Measurements from ENCODE around the gene RNF149.

Gene RNF149

DNA sequence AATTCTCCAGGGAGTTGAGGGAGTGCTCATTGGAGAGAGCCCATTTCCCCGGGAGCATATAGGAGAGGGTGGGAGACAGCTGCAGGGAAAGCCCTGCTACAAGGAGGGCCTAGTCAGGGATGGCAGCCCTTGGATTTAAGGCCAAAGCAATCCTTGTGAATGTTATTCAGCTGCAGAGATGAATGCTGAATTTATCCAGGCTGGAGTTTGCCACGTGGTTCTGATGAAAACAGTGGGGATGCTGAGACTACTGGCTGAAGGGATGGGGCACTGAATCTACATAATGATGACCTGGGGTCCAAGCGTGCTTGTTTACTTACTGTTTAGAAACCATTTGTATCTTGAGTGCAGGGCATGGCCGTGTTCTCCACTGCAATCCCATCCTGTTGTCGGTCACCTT is 35.6 kb upstream of the RNF149 start:
- TF ChIP-seq, protein P1, sequence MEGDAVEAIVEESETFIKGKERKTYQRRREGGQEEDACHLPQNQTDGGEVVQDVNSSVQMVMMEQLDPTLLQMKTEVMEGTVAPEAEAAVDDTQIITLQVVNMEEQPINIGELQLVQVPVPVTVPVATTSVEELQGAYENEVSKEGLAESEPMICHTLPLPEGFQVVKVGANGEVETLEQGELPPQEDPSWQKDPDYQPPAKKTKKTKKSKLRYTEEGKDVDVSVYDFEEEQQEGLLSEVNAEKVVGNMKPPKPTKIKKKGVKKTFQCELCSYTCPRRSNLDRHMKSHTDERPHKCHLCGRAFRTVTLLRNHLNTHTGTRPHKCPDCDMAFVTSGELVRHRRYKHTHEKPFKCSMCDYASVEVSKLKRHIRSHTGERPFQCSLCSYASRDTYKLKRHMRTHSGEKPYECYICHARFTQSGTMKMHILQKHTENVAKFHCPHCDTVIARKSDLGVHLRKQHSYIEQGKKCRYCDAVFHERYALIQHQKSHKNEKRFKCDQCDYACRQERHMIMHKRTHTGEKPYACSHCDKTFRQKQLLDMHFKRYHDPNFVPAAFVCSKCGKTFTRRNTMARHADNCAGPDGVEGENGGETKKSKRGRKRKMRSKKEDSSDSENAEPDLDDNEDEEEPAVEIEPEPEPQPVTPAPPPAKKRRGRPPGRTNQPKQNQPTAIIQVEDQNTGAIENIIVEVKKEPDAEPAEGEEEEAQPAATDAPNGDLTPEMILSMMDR (IDR thresholded peaks at IDR 0.05; ENCODE audit: low read depth, low read length), result no peak
- no peak overlapping the region for H3K4me3 ChIP-seq (ENCODE audit: low read depth, low read length)
- no peak for DNase-seq (ENCODE audit: low read depth)

DNA sequence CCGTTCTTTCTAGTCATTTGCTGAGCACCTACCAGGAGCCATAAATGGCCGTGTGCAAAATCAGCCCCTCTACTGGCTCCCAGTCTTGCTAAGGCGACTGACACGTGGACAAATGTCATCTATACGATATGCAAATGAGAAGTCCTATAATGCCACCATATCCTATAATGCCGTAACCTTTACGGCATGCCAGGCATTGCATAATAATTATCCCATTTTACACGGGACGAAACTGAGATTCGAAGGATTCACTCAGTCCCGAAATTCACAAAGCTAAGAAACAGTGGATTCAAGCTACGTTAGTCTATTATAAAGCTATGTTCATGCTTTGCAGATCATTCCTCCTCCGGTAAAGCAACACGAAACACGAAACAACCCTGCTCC is 34.1 kb upstream of the RNF149 start:
- TF ChIP-seq, protein P2, sequence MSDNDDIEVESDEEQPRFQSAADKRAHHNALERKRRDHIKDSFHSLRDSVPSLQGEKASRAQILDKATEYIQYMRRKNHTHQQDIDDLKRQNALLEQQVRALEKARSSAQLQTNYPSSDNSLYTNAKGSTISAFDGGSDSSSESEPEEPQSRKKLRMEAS (IDR thresholded peaks at IDR 0.05; ENCODE audit: low read depth, low read length), result no peak
- TF ChIP-seq POLR2A (IDR thresholded peaks at IDR 0.05; ENCODE audit: extremely low read depth, insufficient read length) (no peak), MYC (IDR thresholded peaks at IDR 0.05; ENCODE audit: low read depth, low read length) (no peak)
- no peak for DNase-seq (ENCODE audit: low read depth)
- H3K4me3 ChIP-seq (ENCODE audit: low read depth, low read length), result no peak overlapping the region

DNA sequence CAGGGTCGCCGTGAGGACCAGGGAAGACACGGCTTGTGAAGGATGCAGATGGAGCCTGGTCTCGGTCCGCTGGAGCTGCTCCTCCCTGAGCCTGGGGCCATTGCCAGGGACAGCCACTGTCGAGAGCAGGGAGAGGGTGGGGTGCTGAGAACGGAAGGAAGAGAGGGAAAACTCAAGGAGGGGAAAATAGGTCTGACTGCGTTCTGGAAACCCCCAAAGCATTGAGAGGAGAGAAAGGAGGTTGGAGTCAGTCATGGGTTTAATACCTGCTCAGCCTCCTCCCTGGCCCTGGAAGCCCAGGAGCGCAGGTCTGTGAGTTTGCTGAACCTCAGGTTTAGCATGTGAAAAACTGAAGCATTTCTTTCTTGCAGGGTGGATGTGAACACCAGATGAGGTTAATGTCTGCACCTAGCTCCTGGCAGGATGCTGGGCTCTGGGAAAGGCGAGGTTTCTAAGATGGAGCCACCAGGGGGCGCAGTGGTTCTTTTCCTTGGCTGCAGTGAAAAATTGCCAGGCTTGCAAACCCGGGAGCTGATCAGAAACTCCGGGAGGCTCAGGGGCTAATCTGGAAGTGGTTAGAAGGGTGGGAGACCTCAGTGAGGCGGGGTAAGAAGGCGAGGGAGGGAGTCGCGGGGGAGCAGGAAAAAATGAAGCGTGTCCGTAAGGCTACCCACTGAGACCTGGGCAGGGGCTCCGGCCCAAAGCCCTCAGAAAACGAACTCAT is 33.6 kb upstream of the RNF149 start:
- DNase-seq (ENCODE audit: low read depth), result peak; percentile 81
- H3K4me3 ChIP-seq (ENCODE audit: low read depth, low read length), result no peak overlapping the region
- TF ChIP-seq, protein P2 (IDR thresholded peaks at IDR 0.05; ENCODE audit: low read depth, low read length), result no peak
- TF ChIP-seq, protein P1 (IDR thresholded peaks at IDR 0.05; ENCODE audit: low read depth, low read length), result peak; percentile 88
- TF ChIP-seq MYC (IDR thresholded peaks at IDR 0.05; ENCODE audit: low read depth, low read length), result no peak

DNA sequence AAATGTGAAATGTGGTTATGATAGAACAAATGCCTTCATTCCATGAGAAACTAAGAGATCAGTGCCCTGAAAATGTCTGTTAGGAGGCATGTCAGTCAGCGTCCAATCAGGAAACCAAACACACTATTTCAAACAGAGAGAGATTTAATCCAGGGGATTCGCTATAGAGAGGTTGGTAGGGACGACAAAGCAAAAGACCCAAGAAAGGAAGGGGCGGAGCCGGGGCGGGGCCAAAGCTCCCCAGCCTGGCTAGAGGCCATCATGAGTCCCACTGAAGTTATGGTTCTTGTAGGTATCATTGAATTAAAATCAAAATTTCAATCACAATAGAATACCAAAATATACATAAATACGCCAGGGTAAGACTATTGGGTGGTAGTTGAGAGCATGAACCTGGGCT is 32.9 kb upstream of the RNF149 start:
- TF ChIP-seq POLR2A (IDR thresholded peaks at IDR 0.05; ENCODE audit: extremely low read depth, insufficient read length), result no peak
- TF ChIP-seq, protein P1 (IDR thresholded peaks at IDR 0.05; ENCODE audit: low read depth, low read length), result no peak
- TF ChIP-seq, protein P2 (IDR thresholded peaks at IDR 0.05; ENCODE audit: low read depth, low read length), result no peak
- H3K4me3 ChIP-seq (ENCODE audit: low read depth, low read length), result no peak overlapping the region
- no peak for DNase-seq (ENCODE audit: low read depth)

DNA sequence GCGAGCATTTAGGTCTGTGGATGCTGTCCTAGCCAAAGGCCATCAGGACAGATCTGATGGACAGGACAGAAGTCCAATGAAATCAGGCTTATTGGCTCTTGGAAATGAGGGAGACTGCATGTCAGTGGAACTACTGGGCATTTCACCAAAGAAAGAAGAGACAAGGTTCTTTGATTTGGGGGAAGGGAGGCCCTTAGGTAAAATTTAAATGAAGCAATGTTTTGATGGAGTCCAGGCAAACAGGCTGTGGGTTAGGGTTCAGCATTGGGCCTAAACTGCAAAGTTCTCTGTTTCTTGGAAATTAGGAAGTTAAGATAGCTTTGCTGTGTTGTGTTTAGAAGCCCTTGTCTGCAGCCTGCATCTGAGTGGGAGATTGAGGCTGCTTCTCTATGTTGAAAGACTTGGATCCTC is 31.6 kb upstream of the RNF149 start:
- no peak for DNase-seq (ENCODE audit: low read depth)
- TF ChIP-seq, protein P1 (IDR thresholded peaks at IDR 0.05; ENCODE audit: low read depth, low read length), result no peak
- TF ChIP-seq POLR2A (IDR thresholded peaks at IDR 0.05; ENCODE audit: extremely low read depth, insufficient read length) (no peak), MYC (IDR thresholded peaks at IDR 0.05; ENCODE audit: low read depth, low read length) (no peak)
- TF ChIP-seq, protein P2 (IDR thresholded peaks at IDR 0.05; ENCODE audit: low read depth, low read length), result no peak
- no peak overlapping the region for H3K4me3 ChIP-seq (ENCODE audit: low read depth, low read length)

DNA sequence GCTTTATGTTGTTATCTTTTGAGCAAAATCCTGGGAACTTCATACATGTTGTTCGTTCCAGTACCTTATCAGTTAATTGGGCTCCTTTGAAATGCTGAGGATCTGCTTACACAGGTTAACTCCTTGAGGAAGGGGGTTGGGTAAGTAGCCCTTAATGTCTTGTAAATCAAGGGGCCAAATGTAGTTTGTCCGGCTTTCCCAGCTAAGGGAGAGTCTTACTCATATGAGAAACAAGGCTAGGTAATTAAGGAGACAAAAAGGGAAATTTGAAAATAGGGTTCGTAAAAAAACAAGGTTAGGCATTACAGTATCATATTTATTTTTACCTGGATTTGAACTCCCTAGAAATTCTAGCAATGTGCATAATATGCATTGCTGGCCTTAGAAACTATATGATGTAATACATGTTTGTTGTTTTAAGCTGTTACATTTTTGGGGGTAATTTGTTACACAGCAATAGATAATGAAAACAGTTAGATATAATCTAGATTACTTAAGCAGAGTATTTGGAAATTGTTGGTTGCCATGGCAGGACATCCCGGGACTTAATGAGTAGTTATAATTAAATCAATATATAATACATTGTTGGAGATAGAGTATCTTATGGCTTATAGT is 30.9 kb upstream of the RNF149 start:
- DNase-seq (ENCODE audit: low read depth), result no peak
- TF ChIP-seq, protein P1 (IDR thresholded peaks at IDR 0.05; ENCODE audit: low read depth, low read length), result no peak
- TF ChIP-seq MYC (IDR thresholded peaks at IDR 0.05; ENCODE audit: low read depth, low read length) (no peak), POLR2A (IDR thresholded peaks at IDR 0.05; ENCODE audit: extremely low read depth, insufficient read length) (no peak)
- TF ChIP-seq, protein P2 (IDR thresholded peaks at IDR 0.05; ENCODE audit: low read depth, low read length), result no peak
- no peak overlapping the region for H3K4me3 ChIP-seq (ENCODE audit: low read depth, low read length)

Measured in NB4 (cell line).